Uterus (tissue), 4 donors: Measurements from ENCODE around the gene LRRK2. TPM values are rescaled to one million over a fixed set of nuclear protein-coding genes. Genes with fewer than 3 reads are reported as not detected.

Source experiments
- DNase-seq, 2 donors: peaks; one replicate each; pipeline ENCODE4 v3.0.0-alpha.2; 2019 to 2020
- H3K27ac ChIP-seq, 2 donors: fragments of 200-600 bp; sonication (generic); 1 replicate in 1 of 2; 2 replicates in 1 of 2; pipeline ENCODE4 v1.5.1; 2016 to 2018
- H3K27me3 ChIP-seq, 2 donors: fragments of 200-600 bp; sonication (generic); one replicate each; pipeline ENCODE4 v1.5.1; 2018 to 2019; ENCODE audit warnings: control low read depth in 1 of 2
- H3K36me3 ChIP-seq, 2 donors: fragments of 200-600 bp; sonication (generic); one replicate each; pipeline ENCODE4 v1.5.1; 2019; ENCODE audit warnings: control low read depth in 1 of 2
- H3K4me1 ChIP-seq, 2 donors: fragments of 200-600 bp; sonication (generic); one replicate each; pipeline ENCODE4 v1.5.1; 2018 to 2019; ENCODE audit warnings: control low read depth in 1 of 2
- H3K4me3 ChIP-seq, 2 donors: fragments of 200-600 bp; sonication (generic); 1 replicate in 1 of 2; 2 replicates in 1 of 2; pipeline ENCODE4 v1.5.1; 2018 to 2019; ENCODE audit warnings: mild to moderate bottlenecking in 1 of 2
- H3K9me3 ChIP-seq, 2 donors: fragments of 200-600 bp; sonication (generic); one replicate each; pipeline ENCODE4 v1.5.1; 2019; ENCODE audit warnings: control low read depth in 1 of 2
- POLR2A ChIP-seq, 2 donors: fragments of 450-650 bp; IDR thresholded peaks; one replicate each; pipeline ENCODE4 v1.6.1; 2016; ENCODE audit warnings: antibody characterized with exemption in 2 of 2, mild to moderate bottlenecking in 1 of 2, moderate library complexity in 1 of 2
- intact Hi-C: fragments of 100-400 bp; cut with DNase I; formaldehyde crosslinking; loops from one replicate; pipeline ENCODE4 v1.15.1; 2023; ENCODE audit warnings: low total_unique reads
- total RNA-seq, 4 donors: library from RNA; depleted of rRNA in 3 of 4; stranded (reverse); fragments of >200 nt in 3 of 4; gene quantifications; one replicate each; pipeline versions ENCODE4 v1.1.0 to v1.2.4, GENCODE V29; 2014 to 2023
- TF ChIP-seq, protein P1 (sequence below), 4 experiments: fragments of 200-600 bp in 2 of 4; fragments of 450-650 bp in 2 of 4; sonication (generic) in 2 of 4; IDR thresholded peaks; one replicate each; pipeline ENCODE4 v1.5.1; 2016 to 2019; ENCODE audit warnings: antibody characterized with exemption in 4 of 4, mild to moderate bottlenecking in 2 of 4, moderate library complexity in 1 of 4
- donor health status: DM: yes; HTN: yes; CAD: no.

LRRK2 gene
- total RNA-seq, 4 donors from 2014 or later, result 17.1 to 40.0 (median 28.6) TPM

- Histone ChIP-seq H3K27ac (peak overlapping the region; percentile 95 to 98), H3K4me1 (peaks cover 0 to 4% of the 10 kb centered on the region in 2 donors), H3K4me3 (peak overlapping the region; percentile 70), H3K27me3 (no peaks in the 10 kb centered on the region), H3K9me3 (no peaks in the 10 kb centered on the region), H3K36me3 (no peaks in the 10 kb centered on the region)
- DNase-seq, result no peak
- intact Hi-C loops, result no loop called here
- TF ChIP-seq, protein P1, sequence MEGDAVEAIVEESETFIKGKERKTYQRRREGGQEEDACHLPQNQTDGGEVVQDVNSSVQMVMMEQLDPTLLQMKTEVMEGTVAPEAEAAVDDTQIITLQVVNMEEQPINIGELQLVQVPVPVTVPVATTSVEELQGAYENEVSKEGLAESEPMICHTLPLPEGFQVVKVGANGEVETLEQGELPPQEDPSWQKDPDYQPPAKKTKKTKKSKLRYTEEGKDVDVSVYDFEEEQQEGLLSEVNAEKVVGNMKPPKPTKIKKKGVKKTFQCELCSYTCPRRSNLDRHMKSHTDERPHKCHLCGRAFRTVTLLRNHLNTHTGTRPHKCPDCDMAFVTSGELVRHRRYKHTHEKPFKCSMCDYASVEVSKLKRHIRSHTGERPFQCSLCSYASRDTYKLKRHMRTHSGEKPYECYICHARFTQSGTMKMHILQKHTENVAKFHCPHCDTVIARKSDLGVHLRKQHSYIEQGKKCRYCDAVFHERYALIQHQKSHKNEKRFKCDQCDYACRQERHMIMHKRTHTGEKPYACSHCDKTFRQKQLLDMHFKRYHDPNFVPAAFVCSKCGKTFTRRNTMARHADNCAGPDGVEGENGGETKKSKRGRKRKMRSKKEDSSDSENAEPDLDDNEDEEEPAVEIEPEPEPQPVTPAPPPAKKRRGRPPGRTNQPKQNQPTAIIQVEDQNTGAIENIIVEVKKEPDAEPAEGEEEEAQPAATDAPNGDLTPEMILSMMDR (IDR thresholded peaks at IDR 0.05), result no peak
- no peak for TF ChIP-seq POLR2A (IDR thresholded peaks at IDR 0.05)
These were observed 663 bp downstream of the LRRK2 start for GRCh38 chr12:40225337-40225983.

- no peak for TF ChIP-seq POLR2A (IDR thresholded peaks at IDR 0.05)
- TF ChIP-seq, protein P1 (IDR thresholded peaks at IDR 0.05), result no peak
- Histone ChIP-seq H3K27ac (peak overlapping the region; percentile 95 to 98), H3K4me3 (peak overlapping the region; percentile 70), H3K27me3 (no peaks in the 10 kb centered on the region), H3K9me3 (no peaks in the 10 kb centered on the region), H3K36me3 (no peaks in the 10 kb centered on the region), H3K4me1 (peaks cover 0 to 4% of the 10 kb centered on the region in 2 donors)
- intact Hi-C loops, result no loop called here
- no peak for DNase-seq
These were observed 1.3 kb downstream of the LRRK2 start for GRCh38 chr12:40225984-40226602.

DNA sequence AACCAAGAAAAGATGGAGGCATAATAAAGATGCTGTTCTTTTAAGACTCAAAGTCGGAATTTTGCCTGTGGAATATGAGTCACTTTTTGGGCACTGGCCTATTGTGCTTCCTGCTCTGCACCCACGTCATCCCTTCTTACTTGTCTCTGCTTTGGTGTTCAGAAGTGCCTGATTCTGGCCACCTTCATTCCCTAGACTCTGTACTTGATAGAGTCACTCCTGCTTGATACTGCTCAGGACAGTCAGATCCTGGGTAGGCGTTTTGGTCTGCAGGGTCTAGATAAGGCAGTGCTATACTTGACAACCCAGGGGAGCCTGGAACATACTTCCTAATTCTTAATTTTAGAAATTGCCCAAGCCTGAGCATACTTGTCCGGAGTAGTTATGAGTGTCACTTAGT is 1.9 kb downstream of the LRRK2 start:
- peak; percentile 54 to 75 for DNase-seq
- H3K9me3 ChIP-seq, result no peaks in the 10 kb centered on the region
- intact Hi-C loops, result no loop called here
- peak overlapping the region; percentile 95 to 98 for H3K27ac ChIP-seq
- TF ChIP-seq, protein P1 (IDR thresholded peaks at IDR 0.05), result no peak
- TF ChIP-seq POLR2A (IDR thresholded peaks at IDR 0.05), result no peak
- no peaks in the 10 kb centered on the region for H3K36me3 ChIP-seq
- peak overlapping the region; percentile 1 to 70 for H3K4me3 ChIP-seq
- peaks cover 0 to 4% of the 10 kb centered on the region in 2 donors for H3K4me1 ChIP-seq
- H3K27me3 ChIP-seq, result no peaks in the 10 kb centered on the region

GRCh38 chr12:40227447-40227846 is 2.6 kb downstream of the LRRK2 start:
- intact Hi-C loops, result no loop called here
- Histone ChIP-seq H3K4me3 (no peak overlapping the region), H3K4me1 (peaks cover 0 to 4% of the 10 kb centered on the region in 2 donors), H3K27ac (peak overlapping the region in 1 of 2 donors; percentile 95), H3K9me3 (no peaks in the 10 kb centered on the region), H3K36me3 (no peaks in the 10 kb centered on the region), H3K27me3 (no peaks in the 10 kb centered on the region)
- no peak for DNase-seq
- no peak for TF ChIP-seq POLR2A (IDR thresholded peaks at IDR 0.05)
- TF ChIP-seq, protein P1 (IDR thresholded peaks at IDR 0.05), result no peak

DNA sequence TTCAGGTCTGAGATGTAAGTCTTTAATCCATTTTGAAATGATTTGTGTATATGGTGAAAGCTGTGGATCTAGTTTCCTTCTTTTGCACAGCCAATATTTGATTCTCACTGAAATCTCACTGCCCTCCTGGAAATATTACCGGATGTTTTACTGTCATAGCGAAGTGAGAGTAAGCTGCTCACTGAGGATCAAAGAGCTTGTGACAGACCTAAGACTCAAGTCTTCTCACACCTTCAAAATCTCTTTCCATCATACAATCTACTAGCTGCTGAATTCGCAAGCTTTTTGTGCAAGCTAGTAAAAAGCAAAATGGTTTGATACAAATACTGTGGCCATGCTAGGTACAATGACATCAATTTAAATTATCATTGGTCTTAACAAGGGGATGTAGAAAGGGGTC is 3.9 kb downstream of the LRRK2 start:
- Histone ChIP-seq H3K27me3 (no peaks in the 10 kb centered on the region), H3K27ac (no peak overlapping the region), H3K9me3 (no peaks in the 10 kb centered on the region), H3K4me1 (peaks cover 0 to 4% of the 10 kb centered on the region in 2 donors), H3K36me3 (peaks cover 0 to under 1% of the 10 kb centered on the region in 2 donors), H3K4me3 (no peak overlapping the region)
- intact Hi-C loops, result no loop called here
- TF ChIP-seq, protein P1 (IDR thresholded peaks at IDR 0.05), result no peak
- TF ChIP-seq POLR2A (IDR thresholded peaks at IDR 0.05), result no peak
- no peak for DNase-seq
